Activated CD4-positive, CD25-positive, alpha-beta regulatory T cell treated with anti-CD3 and anti-CD28 coated beads, Interleukin-2, amount 50 U/mL, for 16 hours (primary cell): ENCODE data around the gene ZFYVE28.
A peak's percentile ranks its signal among the peaks of the same experiment; 100 is the strongest.

Experiments
- DNase-seq: peaks from one replicate; pipeline ENCODE4 v3.0.0-alpha.2; 2020; ENCODE audit warnings: low read depth, low spot score

The ZFYVE28 gene

DNA sequence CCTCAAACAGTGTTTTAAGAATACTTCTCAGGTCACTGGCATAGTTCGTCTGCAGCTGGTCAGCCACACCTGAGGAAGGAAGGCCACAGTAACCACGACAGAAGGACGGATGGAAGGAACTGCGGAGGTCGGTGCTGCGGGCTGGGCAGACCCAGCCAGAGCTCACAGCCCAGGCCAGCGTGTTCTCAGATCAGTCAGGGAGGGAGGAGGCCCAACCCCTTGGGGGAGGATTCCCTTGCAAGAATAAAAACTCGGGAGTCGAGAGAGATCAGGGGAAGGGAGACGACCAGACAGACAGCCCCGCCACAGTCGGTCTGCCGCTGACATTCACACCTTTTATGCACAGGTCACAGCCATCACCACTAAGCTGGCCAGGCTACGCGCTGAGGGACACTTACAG is 145.2 kb downstream of the ZFYVE28 start:
- DNase-seq, result no peak

DNA sequence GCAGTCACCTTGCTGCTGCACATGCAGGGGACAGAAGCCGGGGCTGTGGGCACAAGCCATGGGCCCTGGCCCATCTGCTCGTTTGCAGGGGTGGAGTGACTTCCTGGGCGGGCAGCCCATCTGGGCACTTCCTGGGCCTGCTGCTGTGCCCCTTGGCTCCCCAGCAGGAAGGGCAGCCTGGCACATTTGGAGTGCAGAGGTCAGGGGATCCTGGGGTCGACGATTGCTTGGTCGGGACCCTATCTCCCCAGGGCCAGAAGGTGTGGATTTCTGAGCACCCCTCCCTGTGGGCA is 145.7 kb downstream of the ZFYVE28 start:
- no peak for DNase-seq

DNA sequence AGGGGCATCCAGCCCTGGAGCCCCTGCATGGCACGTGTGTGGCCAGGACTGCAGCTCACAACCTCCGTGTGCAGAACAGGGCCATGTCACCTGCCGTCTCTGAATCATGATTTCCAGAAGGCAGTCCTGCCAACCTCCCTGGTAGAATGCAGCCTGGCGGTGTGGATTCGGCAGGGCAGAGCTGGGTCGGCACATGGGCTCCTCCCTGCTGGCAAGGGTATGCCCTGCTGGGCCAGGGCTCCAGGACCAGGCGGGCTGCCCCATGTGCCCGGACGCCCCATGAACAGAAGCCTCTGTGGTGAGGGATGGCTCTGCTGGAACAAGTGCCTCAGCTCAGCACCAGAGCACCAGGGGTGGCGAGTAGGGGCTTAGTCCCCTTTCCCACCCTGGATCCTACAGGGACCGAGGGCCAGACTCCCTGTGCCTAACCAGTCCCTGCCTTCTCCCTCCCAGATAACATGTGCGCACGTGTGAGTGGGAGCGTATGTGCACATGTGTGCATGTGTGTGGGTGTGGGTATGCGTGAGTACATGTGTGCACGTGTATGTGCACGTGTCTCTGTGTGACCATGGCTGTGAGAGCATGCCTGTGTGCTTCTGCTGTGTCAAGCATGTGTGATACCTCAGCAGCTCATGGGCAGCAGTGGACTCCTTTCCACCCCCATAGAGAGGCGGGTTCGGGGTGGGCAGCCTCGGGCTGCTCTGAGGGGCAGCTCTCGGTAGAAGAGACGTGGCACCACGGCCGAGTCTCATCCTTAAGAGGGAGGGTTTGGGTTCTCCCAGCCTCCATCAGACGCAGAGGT is 146.2 kb downstream of the ZFYVE28 start:
- no peak for DNase-seq

DNA sequence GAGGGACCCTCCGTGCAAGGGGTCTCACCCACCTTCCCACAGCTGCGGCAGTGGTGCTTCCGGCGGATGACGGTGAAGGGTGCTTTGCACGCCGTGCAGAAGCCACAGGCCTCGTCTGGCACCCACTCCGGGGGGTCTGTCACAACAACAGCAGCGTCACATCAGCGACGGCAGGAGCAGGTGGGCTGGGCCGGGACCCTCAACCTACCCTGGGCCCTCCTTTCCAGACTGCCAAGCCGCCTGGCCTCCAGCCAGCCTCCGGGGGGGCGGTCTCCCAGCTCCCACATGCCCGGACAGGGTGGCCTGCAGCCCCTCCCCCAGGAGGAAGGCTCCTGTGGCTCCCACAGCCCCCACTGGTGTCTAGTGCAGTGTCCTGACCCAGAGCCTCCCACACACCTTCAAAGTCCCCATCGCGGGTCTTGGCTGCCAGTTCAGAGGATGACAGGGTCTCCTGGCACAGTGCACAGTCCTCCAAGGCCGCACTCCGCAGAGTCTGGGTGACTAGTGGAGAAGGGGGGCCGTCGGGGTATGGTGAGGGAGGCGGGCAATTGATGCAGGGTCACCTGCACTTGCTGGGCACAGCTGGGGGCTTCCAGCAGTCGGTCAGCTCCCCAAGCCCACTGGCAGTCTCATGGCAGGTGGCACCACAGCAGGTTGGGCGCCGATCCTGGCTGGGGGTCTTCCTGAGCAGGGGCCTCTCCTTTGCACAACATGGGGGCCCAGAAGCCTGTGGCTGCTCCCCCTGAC is 147.0 kb downstream of the ZFYVE28 start:
- no peak for DNase-seq

DNA sequence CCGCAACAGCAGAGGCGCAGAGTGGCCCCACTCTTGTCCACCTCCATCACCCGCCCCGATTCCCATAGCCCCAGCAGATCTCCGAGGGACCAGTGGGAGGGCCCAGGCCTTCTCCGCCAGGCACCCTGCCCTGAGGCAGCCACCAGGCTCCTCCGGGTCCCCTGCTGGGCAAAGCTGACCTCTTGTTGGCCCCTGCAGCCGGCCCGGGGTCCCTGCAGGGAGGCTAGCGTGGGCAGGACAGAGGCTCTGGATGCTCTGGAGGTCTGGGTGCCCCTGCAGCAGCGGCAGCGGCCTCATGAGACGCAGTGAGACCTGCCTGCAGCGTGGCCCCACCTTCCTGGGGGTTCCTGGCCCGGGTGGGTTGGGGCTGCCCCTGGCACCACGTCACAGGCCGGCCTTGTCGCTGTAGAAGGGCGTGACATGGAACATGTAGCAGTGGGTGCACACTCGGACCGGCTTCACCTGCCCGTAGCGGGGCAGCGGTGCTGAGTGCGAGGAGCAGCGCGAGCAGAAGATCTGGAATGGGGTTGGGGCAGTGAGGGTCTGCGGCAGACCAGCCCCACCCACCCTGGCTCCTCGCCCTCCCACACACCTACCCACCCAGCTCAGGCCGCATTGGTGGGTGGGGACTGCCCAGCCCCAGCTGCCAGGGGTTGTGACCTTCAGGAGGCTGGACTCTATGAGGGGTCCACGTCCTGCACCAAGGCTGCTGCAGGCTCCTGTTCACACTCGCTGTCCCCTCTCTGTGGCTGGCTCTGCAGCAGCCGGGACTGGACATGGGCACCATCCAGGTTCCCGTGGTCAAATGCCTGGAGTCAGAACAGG is 147.9 kb downstream of the ZFYVE28 start:
- DNase-seq, result no peak

DNA sequence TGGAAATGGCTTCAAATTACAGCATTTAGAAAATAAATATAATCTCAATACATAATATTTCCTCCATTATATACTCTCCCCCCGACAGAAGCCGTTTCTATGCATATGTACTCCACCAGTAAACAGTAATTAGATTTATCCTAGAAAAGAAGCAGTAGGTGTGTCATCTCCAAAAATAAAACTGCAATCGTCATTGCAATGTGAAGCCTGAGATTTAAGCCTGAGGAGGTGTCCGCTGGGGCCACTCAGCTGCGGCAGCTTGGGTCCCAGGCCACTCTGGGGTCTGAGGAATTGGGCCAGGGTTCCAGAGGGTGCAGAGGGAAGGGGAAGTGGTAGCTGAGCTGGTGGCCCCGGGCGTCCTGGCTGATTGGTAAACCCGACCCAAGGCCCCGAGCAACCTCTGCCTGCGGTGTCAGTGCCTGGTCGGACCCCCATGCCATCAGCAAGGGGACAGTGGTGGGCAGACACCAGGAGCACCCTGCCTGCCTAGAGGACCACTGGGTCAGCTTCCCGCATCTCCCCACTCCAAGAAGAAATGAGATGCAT is 148.8 kb downstream of the ZFYVE28 start:
- DNase-seq, result no peak

DNA sequence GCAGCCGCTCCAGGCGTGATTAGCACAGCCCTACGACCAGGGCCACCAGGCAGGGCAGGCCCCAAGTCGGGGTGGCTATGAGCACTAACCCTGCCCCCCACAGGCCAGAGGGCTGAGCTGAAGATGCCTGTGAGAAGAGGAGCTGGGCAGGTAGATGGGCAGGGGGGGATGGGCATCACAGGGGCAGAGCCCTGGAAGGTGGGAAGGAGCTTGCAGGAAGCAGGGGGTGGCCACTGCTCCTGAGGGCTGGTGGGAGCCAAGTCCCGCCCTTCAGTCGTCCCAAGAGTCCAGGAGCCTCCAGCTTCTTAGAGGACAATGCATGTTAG is 149.3 kb downstream of the ZFYVE28 start:
- no peak for DNase-seq

DNA sequence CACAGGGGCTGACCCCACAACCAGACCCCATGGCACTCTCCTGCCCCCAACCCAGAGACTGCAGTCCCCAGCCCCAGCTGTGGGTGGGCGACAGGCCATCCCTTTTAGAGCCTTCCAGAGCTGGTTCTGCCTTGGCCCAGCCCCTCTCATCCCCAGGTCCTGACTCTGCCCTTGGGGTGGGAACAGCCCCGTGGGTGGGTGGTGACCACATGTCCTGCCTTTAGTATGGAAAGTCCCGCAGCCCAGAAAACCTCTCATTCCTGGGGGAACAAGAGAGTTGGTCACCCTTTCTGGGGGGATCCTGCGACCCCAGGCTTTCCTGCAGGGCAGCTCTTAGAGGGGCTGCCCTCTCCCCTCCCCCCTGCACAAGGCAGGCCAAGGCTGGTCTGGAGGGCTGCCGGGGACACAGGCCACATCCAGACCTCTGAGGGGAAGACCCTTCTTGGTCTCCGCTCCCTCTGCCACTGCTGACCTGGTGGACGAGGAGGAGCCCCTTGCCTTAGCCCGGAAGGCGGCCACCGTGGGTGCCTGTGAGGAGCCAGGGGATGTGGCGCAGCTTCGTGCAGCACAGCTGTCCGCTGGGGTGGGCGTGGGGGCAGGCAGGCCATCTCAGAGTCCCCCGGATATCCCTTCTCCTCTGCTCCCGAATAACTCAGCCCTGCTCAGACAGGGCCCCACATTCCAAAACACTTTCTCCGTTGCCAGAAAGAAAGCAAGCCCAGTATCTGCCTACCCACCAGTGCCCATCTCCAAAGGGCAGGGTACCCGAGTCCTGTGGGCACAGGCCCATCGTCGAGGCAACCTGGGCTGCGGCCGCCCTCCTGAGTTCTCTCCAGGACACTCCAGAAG is 149.9 kb downstream of the ZFYVE28 start:
- DNase-seq, result no peak

DNA sequence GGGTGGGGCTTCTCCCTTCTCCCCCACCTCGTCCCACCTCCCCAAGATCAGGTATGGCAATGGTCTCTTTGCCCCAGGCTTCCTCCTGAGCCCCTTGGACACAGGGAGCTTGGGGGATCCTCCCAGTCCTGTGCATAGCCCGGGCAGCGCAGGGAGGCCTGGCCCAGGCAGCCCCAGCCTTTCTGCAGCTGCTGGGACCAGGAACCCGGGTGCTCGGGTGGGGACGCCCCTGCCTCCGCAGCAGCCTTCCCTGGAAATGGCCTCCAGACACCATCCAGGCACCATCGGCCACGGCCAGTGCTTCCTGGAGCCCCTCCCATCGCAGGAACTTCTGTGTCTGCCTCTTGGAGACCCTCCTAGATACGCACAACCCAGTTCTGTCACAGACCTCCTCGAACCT is 150.6 kb downstream of the ZFYVE28 start:
- DNase-seq, result no peak

DNA sequence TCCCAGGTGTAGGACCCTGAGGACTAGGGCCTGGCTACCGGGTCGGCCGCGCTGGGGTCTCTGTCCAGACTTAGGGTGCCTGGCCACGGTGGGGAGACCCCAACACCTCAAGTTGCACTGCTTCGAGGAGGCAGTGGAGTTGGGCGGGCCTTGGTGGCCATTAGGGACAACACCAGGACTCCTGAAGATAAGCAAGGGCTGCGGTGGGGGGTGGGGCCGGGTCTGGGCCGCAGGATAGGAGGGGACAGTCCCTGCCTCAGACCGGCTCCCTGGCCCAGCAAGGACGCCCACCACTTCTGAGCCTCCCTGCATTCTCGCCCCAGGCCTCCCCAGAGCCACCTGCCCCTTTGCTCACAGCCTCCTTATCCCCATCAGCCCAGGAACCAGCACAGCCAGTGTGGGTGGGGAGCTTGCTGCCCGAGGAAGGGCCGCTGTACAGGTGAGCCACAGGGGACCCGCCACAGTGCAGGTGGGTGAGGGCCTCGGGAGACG is 151.1 kb downstream of the ZFYVE28 start:
- no peak for DNase-seq

DNA sequence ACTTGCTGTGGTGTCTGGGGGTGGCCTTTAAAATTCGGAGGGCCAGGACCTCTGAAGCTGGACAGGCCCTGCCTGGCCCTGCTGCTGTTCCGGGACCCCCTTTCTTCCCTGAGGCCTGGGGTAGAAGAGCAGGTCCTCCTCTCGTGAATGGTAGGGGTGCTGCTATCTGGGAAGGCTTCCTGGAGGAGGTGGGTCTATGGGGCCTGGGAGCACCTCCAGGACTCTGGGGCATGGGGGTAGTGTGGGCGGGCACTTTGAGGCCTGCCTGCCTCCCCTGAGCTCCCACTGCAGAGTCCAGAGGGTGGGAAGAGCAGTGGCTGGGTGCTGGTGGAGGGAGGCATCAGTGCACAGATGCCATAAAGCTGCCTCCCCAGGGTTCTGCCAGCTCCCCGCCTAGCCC is 151.6 kb downstream of the ZFYVE28 start:
- DNase-seq, result no peak

DNA sequence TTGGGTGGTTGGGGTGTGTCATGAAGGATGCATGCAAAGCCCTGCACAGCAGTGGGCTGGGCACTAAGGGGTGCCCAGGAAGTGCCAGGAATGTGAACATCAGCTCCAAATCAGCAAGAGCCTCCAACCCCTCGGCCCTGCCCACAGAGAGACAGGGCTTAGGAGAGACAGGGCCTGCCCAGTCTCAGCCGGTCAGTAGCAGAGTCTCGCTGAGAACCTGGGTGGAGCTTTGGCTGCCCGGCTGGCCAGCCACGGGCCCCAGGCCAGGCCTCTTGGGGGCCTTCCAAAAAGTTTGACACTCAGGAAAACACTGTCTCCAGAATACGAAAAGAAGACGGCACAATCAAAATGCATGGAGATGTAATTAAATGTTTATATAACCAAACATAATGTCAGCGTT is 152.3 kb downstream of the ZFYVE28 start:
- no peak for DNase-seq

DNA sequence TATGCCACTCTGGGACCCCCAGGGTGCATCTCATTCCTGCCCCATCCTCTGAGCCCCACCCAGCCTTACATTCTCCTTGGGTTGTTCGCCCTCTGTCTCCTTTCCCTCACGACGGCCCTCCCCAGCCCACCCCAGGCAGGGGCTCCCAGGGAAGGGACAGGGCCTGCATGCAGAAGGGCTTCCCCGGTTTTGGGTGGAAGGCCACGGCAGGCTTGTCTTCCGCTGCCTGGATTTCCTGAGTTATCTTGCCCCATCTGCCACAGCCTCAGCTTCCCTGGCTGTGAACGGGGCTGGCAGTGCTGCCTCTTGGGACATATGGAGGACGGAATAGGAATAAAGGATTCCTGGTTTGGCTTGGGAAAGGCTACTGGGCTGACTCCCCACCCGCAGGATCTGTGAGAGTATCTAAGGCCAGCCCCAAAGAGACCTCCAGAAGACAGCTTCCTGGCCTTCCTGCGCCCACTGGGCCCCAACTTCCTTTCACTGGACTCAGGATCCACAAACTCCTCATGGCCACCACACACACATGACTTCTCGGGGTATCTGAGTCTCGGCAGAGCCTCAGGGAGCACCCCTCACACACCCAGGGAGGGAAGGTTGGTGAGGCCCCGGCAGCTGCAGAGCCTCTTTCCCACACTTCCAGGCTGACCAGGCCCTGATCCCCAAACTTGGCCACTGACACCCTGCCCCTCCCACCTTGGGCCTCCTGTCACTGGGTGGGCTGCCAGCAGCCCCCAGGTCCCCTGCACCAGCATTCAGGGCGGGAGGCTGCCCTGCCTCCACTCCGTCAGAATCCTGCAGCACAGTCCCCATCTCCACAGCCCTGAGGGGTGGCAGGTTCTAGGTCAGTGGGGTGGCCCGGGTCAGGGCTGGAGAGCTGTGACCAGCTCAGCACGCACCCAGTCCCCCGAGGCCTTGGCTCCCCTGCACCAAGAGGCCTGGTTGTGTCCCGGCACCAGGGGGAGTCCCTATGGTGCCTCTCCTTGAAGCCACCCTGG is 153.0 kb downstream of the ZFYVE28 start:
- no peak for DNase-seq

DNA sequence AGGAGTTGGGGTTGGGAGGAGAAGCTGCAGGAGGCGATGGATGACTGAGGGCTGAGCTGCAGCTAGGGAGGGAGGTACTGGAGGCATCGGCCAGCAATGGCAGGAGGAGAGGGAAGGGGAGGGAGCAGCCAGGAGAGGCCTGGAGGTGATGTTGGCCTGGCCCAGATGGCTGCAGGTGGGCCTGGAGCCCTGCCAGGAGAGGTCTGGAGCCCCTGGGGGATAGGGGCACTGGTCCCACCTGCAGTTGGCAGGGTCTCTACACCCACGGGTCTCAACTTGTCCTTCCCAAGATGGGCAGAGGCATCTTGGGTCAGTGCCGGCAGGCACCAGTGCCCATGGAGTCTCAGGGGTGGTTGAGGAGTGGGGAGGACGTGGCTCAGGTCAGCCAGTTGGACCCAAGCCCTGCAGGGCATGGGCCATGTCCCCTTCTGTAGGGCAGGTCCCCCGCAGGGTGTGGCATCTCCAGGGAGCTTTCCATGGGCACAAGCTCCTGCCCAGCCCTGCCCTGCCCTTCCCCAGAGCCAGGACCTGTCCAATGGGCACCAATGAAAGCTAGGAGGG is 153.9 kb downstream of the ZFYVE28 start:
- no peak for DNase-seq

DNA sequence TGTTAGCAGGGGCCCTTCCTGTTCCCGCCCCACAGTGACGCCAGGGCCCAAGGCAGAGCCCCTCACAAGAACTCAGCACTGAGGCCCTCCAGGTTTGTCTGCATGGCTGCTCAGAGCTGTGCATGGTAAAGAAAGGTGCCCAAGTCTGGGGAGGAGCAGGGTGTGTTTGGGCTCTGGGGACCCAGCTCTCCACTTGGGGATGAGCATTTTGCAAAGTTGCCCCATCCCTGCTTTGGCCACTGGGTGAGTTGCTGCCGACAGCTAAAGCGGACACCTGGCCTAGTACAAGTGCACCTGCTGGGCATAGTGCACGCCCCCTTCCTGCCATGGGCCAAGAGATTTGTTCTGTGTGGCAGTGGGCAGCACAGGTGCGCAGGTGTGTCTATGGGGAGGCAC is 154.5 kb downstream of the ZFYVE28 start:
- DNase-seq, result no peak

DNA sequence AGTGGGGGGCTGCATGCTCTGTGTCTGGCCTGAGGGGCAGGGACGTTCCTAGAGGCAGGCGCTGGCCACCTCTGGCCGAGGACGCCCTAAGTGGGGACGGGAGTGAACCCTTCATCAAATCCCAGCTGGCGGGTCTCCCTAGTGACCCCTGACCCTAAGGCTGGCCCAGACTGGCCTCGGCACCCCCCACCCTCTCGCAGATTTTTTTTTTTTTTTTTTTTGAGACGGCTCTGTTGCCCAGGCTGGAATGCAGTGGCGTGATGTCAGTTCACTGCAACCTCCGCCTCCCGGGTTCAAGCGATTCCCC is 155.5 kb downstream of the ZFYVE28 start:
- no peak for DNase-seq

DNA sequence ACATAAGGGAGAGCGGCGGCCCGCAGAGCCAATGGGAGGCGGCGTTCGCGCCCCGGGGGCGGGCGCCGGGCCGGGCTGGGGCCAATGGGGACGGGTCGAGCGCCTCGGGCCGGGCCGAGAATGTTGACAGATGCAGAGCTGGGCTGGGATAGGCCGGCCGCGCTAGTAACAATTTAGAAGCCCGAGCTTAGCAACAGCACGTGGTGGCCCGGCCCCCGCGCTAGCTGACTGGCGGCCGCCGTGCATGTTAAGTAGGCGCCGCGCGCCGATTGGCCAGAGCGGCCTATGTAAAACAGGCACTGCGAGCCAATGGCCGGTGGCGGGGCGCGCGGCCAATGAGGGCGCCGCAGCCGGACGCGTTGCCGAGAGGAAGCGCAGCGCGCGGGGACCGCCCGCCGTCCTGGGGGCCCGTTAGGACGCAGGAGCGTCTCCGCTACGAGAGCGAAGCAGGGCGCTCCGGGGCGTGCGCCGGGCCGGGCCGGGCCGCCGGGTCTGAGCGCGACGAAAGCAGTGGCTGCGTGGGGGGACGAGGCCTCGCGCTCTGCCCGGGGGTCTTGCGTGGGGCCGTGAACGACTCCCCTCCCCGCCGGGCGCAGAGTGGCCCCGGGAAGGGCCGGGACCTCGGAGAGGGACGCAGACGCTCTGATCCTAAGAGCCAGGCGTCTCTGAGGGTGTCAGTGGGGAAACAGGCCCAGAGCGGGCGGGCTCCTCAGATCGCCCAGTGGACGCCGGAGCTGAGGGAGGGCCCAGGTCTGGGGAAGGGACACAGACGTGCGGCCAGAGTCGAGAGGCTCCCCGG is 156.1 kb downstream of the ZFYVE28 start:
- peak; percentile 95 for DNase-seq

DNA sequence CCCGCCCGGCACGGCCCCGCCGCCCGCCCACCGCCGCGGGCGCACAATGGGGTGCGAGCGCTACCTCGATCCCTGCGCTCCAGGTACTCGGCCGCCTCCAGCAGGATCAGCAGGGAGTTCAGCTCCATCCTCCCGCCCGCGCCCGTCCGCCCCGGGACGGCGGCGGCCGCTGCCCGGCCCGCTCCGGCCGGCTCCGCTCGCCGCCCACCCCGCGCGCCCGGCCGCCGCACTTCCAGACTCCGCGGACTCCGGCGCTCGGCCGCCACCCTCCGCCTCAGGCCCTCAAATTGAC is 156.6 kb downstream of the ZFYVE28 start, which contains the start of gene MXD4:
Gene MXD4, minus strand, starts transcription at position 257 of the 292 bp plus-strand sequence. Its CDS starts 129 bp downstream, at position 128.
- no peak for DNase-seq
